Subcutaneous abdominal adipose tissue (tissue), 5 donors: ENCODE data around the gene ERF.
A peak's percentile ranks its signal among the peaks of the same experiment; 100 is the strongest.

Experiments
- H3K27ac ChIP-seq: one replicate; pipeline ENCODE4 v1.7.0; 2013; ENCODE audit warnings: low read depth, mild to moderate bottlenecking, inconsistent platforms, low read length, moderate library complexity
- H3K27me3 ChIP-seq, 5 donors: one replicate each; pipeline ENCODE4 v1.7.0; 2013; ENCODE audit warnings: low read length in 5 of 5, inconsistent platforms in 1 of 5; ENCODE audit not compliant: control insufficient read depth in 5 of 5, insufficient read depth in 4 of 5
- H3K36me3 ChIP-seq, 5 donors: one replicate each; pipeline ENCODE4 v1.7.0; 2013; ENCODE audit warnings: low read length in 5 of 5; ENCODE audit not compliant: control insufficient read depth in 5 of 5, insufficient read depth in 5 of 5
- H3K4me1 ChIP-seq, 5 donors: one replicate each; pipeline ENCODE4 v1.7.0; 2013; ENCODE audit warnings: low read length in 5 of 5, mild to moderate bottlenecking in 3 of 5, moderate library complexity in 1 of 5; ENCODE audit not compliant: control insufficient read depth in 5 of 5, insufficient read depth in 5 of 5
- H3K4me3 ChIP-seq, 5 donors: one replicate each; pipeline ENCODE4 v1.7.0; 2013; ENCODE audit warnings: low read length in 5 of 5, low read depth in 1 of 5
- H3K9ac ChIP-seq, 5 donors: one replicate each; pipeline ENCODE4 v1.7.0; 2013; ENCODE audit warnings: low read length in 5 of 5, mild to moderate bottlenecking in 4 of 5, moderate library complexity in 3 of 5
- H3K9me3 ChIP-seq, 5 donors: one replicate each; pipeline ENCODE4 v1.7.0; 2013; ENCODE audit warnings: low read length in 5 of 5; ENCODE audit not compliant: control insufficient read depth in 5 of 5
- donor health status: healthy.
- donor health status: healthy.
- donor health status: healthy.
- donor health status: healthy.
- donor health status: healthy.

ERF gene

DNA sequence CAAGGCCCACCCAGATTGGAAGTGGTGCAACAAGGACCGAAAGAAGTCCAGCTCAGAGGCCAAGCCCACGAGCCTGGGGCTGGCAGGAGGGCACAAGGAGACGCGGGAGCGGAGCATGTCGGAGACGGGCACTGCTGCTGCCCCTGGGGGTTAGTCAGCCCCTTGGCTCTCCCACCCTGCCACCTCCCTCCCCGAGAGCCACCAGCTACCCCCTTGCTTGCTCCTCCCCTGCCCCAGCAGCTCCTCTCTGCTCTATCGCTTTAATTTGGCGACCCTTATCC is 32.8 kb upstream of the ERF start:
- H3K4me1 ChIP-seq: peaks cover 15 to 31% (median 31%) of the 10 kb centered on the region in 5 donors
- peaks cover 0 to 61% (median 59%) of the 10 kb centered on the region in 5 donors for H3K36me3 ChIP-seq
- H3K27ac ChIP-seq: no peak overlapping the region

DNA sequence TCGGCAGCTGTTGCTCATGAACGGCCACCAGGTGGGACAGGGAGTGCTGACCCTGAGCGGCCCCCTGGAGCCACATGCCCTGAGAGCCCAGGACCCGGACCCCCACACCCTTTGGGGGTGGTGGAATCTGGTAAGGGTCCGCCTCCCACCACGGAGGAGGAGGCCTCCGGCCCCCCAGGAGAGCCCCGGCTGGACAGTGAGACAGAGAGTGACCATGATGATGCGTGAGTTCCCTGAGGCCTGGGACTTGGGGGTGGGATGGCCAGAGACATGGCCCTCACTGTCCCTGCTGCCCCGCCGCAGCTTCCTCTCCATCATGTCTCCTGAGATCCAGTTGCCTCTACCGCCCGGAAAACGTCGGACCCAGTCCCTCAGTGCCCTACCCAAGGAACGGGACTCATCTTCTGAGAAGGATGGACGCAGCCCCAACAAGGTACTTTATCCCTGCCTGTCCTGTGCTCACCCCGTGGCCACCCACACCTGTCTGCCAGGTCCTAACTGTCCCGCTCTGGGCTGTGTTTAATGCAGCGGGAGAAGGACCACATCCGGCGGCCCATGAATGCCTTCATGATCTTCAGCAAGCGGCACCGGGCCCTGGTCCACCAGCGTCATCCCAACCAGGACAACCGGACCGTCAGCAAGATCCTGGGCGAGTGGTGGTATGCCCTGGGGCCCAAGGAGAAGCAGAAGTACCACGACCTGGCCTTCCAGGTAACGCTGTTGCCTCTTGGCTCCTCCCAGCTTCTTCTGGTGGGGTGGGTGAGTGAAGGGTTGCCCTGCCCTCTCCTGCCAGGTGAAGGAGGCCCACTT is 32.3 kb upstream of the ERF start:
- Histone ChIP-seq H3K27me3 (no peaks in the 10 kb centered on the region), H3K4me3 (no peak overlapping the region), H3K27ac (no peak overlapping the region), H3K36me3 (peaks cover 0 to 56% (median 53%) of the 10 kb centered on the region in 5 donors), H3K9me3 (no peaks in the 10 kb centered on the region), H3K4me1 (peaks cover 15 to 36% (median 35%) of the 10 kb centered on the region in 5 donors), H3K9ac (no peak overlapping the region)

More for the DNA sequence above, 32.8 kb upstream of the ERF start:
- no peak overlapping the region for H3K4me3 ChIP-seq
- no peaks in the 10 kb centered on the region for H3K27me3 ChIP-seq
- no peak overlapping the region for H3K9ac ChIP-seq
- H3K9me3 ChIP-seq: no peaks in the 10 kb centered on the region

DNA sequence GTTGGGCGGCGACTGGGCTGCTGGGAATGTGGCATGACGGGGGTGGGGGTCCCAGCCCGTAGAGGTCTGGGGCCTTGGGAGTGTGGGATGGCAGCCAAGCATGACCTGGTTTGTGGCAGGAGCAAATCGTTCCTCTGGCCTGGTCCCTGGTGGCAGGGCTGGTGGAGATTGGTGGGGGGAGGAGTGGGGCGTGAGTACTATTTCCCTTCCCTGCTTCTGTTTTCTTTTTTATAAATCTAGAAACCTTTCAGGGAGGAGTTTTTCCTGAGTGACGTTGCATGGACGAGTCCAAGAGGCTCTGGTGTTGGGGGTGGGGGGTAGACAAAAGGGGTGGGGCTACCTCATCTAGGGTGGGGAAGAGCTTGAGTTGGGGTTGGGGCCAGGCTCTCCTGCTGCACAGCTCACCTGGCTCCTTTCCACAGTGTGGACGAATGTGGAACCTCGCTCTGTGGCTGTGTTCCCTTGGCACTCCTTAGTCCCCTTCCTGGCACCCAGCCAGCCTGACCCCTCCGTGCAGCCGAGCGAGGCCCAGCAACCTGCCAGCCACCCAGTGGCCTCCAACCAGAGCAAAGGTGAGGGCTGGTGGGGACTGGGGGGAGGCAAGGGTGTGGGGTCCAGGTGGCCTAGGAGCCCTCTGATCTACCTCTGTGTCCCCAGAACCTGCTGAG is 31.6 kb upstream of the ERF start:
- Histone ChIP-seq H3K27me3 (no peaks in the 10 kb centered on the region), H3K4me1 (peaks cover 15 to 43% (median 43%) of the 10 kb centered on the region in 5 donors), H3K9me3 (no peaks in the 10 kb centered on the region), H3K36me3 (peaks cover 0 to 48% (median 46%) of the 10 kb centered on the region in 5 donors), H3K4me3 (peak overlapping the region in 3 of 5 donors; percentile 69 to 73 (median 69)), H3K27ac (peak overlapping the region; percentile 37), H3K9ac (peak overlapping the region in 2 of 5 donors; percentile 19 to 25)

DNA sequence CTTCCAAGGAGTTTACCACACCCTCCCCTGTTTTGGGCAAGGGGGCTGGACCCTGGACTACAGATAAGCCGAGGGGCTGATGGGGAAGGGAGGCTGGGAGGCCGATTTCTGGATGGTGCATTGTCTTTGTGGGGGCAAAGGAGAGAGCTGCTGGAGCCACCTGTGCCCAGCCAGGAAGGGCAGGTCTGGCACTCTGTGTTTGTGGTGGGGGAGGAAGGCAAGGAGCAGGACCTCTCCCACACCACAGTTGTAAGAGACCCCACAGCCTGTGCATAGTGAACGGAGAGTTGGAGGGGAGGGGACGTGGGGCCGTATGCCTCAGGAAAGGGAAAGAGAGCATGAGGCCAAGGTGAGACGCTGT is 31.0 kb upstream of the ERF start:
- Histone ChIP-seq H3K4me3 (peak overlapping the region in 4 of 5 donors; percentile 53 to 73 (median 69)), H3K36me3 (peaks cover 0 to 43% (median 41%) of the 10 kb centered on the region in 5 donors), H3K27ac (peak overlapping the region; percentile 37), H3K27me3 (no peaks in the 10 kb centered on the region), H3K9ac (peak overlapping the region in 3 of 5 donors; percentile 19 to 69 (median 25)), H3K4me1 (peaks cover 15 to 48% (median 48%) of the 10 kb centered on the region in 5 donors), H3K9me3 (no peaks in the 10 kb centered on the region)

DNA sequence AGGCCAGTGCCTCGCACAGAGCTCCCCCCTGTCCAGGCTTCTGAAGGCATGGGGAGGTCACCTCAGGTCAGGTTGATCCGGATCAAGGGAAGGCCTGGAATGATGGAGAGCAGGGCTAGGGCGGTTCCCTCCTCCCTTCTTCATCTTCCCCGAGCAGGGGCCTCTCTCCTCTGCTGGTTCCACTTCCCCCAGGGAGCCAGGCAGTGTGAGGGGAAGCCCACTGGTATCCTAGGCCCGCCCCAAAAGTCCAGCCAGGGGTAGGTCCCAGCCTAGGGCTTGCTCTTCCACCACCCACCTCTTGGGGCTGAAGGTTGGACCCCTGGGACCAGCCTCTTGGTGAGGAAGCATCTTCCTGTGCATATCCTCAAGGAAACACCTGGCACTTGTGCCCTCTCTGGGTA is 30.6 kb upstream of the ERF start:
- peaks cover 15 to 50% (median 48%) of the 10 kb centered on the region in 5 donors for H3K4me1 ChIP-seq
- H3K4me3 ChIP-seq: peak overlapping the region in 4 of 5 donors; percentile 69 to 80 (median 71)
- H3K9ac ChIP-seq: peak overlapping the region in 3 of 5 donors; percentile 69 to 81 (median 74)
- H3K27ac ChIP-seq: peak overlapping the region; percentile 57
- H3K36me3 ChIP-seq: peaks cover 0 to 39% (median 36%) of the 10 kb centered on the region in 5 donors
- no peaks in the 10 kb centered on the region for H3K9me3 ChIP-seq
- H3K27me3 ChIP-seq: no peaks in the 10 kb centered on the region

DNA sequence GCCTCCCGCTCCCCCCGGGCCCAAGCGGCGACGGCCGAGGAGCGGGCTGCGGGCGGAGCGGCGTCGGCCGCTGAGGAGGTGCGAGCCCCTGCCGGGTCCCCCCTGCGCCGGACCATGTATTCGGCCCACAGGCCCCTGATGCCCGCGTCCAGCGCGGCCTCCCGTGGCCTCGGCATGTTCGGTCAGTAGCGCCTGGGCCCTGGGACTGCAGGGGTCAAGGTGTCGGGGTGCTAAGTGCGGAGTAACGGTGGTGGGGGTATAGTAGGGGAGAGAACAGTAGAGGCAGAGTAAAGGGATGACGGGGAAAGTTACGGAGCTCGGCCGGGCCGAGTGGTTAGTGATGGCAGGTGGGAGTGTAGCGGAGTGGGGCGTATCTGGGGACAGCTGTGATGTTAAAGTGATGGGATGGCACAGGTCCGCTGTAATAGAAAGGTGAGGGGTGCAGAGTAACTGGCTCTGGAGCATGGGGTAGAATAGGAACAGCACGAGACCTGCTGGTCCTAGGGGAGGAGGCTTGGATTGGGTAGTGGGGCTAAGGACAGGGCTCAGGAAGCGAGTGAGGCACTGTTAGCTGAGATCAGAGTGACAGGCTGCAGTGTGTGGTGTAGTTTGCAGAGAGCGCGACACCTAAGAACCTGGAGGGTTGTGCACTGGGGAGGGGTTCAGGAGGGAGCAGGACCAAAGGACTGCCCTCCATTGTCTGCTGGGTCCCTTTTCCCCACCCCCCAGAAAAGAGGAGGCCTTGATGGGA is 29.8 kb upstream of the ERF start:
- H3K4me1 ChIP-seq: peaks cover 15 to 57% (median 49%) of the 10 kb centered on the region in 5 donors
- H3K27ac ChIP-seq: peak overlapping the region; percentile 57

DNA sequence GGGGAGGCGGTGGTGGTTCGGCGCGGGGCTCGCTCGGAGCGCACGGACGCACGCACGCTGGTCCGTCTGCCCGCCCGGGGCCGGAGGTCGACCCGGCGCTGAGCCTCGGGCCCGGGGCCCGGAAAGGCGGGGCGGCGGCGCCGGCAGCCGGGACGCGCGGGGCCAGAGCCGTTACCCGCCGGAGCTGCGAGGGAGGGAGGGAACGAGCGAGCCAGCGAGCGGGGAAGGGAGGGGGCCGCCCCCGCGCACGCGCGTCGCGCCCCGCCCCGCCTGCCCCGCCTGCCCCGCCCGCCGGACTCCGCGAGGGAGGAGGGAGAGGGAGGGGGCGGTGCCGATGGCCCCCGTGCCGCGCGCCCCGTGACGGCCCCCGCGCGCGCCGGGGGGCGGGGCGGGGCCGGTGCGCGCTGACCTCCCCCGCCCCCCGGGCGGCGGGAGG is 29.2 kb upstream of the ERF start:
- peaks cover 21 to 64% (median 55%) of the 10 kb centered on the region in 5 donors for H3K4me1 ChIP-seq
- peak overlapping the region in 3 of 5 donors; percentile 32 to 56 (median 38) for H3K4me3 ChIP-seq
- no peak overlapping the region for H3K27ac ChIP-seq

More for the DNA sequence above, 29.8 kb upstream of the ERF start:
- H3K9ac ChIP-seq: peak overlapping the region in 4 of 5 donors; percentile 64 to 81 (median 72)
- H3K27me3 ChIP-seq: no peaks in the 10 kb centered on the region
- peaks cover 0 to 31% (median 29%) of the 10 kb centered on the region in 5 donors for H3K36me3 ChIP-seq
- H3K9me3 ChIP-seq: no peaks in the 10 kb centered on the region
- H3K4me3 ChIP-seq: peak overlapping the region; percentile 69 to 80 (median 73)

DNA sequence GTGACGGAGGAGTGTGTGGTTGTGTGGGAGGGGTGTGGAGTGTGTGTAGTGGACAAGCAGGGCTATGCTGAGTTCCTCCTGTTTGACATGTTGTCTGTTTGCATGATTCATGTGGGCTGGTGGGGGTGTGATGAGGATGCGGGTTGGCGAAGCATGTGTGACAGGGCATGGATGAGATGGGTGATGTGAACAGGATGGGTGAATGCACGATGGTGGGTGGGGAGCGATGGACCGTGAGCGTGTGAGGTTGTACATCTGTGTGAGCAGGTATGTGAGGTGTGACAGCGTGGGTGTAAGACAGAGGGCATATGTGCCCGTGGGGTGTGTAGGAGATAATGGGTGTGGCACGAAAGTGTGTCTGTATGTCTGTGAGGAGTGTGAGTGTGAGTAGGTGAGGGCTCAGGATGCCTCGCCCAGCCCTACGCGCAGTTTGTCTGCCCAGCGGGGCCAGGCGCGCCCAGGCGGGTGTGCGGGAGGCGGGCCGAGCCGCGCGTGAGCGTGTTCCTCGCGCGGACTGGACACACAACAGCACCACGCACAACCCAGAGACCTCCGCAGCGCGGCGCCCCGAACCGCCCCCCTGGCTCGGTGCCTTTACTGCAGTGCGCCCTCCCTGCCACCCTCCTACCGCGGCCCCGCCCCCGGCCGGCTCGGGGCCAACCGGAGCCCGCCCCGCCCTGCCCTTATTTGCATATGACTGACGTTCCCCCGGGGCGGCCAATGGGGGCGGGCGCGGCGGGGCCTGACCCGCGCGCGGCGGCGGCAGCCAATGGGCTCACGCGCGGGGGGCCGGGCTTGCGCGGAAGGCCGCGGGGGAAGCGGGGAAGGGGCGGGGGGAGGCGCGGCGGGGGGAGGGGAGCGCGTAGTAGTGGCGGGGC is 28.5 kb upstream of the ERF start:
- no peaks in the 10 kb centered on the region for H3K9me3 ChIP-seq
- H3K27me3 ChIP-seq: no peaks in the 10 kb centered on the region
- peak overlapping the region in 3 of 5 donors; percentile 72 to 77 (median 73) for H3K9ac ChIP-seq
- peak overlapping the region; percentile 90 for H3K27ac ChIP-seq
- H3K4me1 ChIP-seq: peaks cover 21 to 71% (median 61%) of the 10 kb centered on the region in 5 donors
- H3K4me3 ChIP-seq: peak overlapping the region; percentile 62 to 85 (median 71)
- H3K36me3 ChIP-seq: peaks cover 0 to 18% (median 15%) of the 10 kb centered on the region in 5 donors

More for the DNA sequence above, 29.2 kb upstream of the ERF start:
- H3K36me3 ChIP-seq: peaks cover 0 to 24% (median 22%) of the 10 kb centered on the region in 5 donors
- H3K27me3 ChIP-seq: no peaks in the 10 kb centered on the region
- peak overlapping the region in 1 of 5 donors; percentile 24 for H3K9ac ChIP-seq
- H3K9me3 ChIP-seq: no peaks in the 10 kb centered on the region

DNA sequence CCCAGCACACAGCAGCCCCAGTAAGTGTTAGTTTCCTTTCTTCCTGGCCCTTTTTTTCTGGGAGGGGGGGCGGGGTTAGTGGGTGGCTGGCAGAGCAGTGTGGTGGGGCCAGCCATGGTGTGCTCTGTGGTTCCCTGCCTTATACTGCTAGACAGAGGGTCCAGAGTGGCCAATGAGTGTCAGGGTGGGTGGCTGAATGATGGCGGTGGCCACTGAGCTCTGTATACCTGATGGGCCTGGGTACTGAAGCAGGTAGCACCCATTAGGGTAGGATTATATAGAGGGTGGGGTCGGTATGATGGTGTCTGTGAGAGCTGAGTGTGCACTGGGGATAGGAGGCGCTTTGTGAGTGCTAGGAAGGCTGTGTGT is 27.9 kb upstream of the ERF start:
- peak overlapping the region in 4 of 5 donors; percentile 62 to 85 (median 72) for H3K4me3 ChIP-seq
- H3K9ac ChIP-seq: peak overlapping the region in 1 of 5 donors; percentile 73
- H3K27ac ChIP-seq: peak overlapping the region; percentile 90
- H3K4me1 ChIP-seq: peaks cover 21 to 77% (median 68%) of the 10 kb centered on the region in 5 donors
- no peaks in the 10 kb centered on the region for H3K27me3 ChIP-seq
- peaks cover 0 to 12% (median 9%) of the 10 kb centered on the region in 5 donors for H3K36me3 ChIP-seq
- H3K9me3 ChIP-seq: no peaks in the 10 kb centered on the region
